ENCODE data around the gene CYP17A1. TPM values are rescaled to one million over a fixed set of nuclear protein-coding genes. Genes with fewer than 3 reads are reported as not detected.
A peak's percentile ranks its signal among the peaks of the same experiment; 100 is the strongest.

The CYP17A1 gene
- total RNA-seq, 1 donor from 2014 or later: not detected

DNA sequence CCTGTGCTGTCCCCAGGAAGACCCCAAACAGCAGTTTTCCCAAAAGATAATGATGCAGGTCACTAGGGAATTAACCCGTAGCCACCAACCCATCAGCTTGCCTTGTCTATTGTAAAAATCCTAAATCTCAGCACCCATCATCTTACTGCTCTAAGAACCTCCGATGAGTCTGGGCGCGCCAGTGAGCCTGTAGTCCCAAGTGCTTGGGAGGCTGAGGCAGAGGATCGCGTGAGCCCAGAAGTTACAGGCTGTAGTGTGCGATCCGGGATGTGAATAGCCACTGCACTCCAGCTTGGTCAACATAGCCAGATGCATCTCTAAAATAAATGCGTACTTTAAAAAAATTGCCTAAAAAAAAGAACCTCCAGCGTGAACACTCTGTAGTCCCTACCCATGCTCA is 33.0 kb upstream of the CYP17A1 start:
- TF ChIP-seq EZH2 (IDR thresholded peaks at IDR 0.05; ENCODE audit: insufficient read depth, low read length): no peak
- TF ChIP-seq, protein P1, sequence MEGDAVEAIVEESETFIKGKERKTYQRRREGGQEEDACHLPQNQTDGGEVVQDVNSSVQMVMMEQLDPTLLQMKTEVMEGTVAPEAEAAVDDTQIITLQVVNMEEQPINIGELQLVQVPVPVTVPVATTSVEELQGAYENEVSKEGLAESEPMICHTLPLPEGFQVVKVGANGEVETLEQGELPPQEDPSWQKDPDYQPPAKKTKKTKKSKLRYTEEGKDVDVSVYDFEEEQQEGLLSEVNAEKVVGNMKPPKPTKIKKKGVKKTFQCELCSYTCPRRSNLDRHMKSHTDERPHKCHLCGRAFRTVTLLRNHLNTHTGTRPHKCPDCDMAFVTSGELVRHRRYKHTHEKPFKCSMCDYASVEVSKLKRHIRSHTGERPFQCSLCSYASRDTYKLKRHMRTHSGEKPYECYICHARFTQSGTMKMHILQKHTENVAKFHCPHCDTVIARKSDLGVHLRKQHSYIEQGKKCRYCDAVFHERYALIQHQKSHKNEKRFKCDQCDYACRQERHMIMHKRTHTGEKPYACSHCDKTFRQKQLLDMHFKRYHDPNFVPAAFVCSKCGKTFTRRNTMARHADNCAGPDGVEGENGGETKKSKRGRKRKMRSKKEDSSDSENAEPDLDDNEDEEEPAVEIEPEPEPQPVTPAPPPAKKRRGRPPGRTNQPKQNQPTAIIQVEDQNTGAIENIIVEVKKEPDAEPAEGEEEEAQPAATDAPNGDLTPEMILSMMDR (IDR thresholded peaks at IDR 0.05; ENCODE audit: insufficient read depth, low read depth, low read length): no peak
- Histone ChIP-seq H3K27me3 (ENCODE audit: insufficient read depth, low read length) (no peaks in the 10 kb centered on the region), H2AFZ (ENCODE audit: low read depth, low read length) (no peak overlapping the region), H3K4me1 (ENCODE audit: insufficient read depth, low read length) (peaks cover 6% of the 10 kb centered on the region), H3K27ac (ENCODE audit: low read depth, low read length) (no peak overlapping the region), H3K4me3 (ENCODE audit: insufficient read depth, low read depth, low read length) (no peak overlapping the region), H4K20me1 (ENCODE audit: insufficient read depth, low read length) (no peaks in the 10 kb centered on the region), H3K4me2 (ENCODE audit: low read length) (peak overlapping the region; percentile 88), H3K79me2 (ENCODE audit: insufficient read depth, low read length) (no peaks in the 10 kb centered on the region), H3K9me3 (ENCODE audit: insufficient read depth, low read depth, low read length) (no peaks in the 10 kb centered on the region), H3K36me3 (ENCODE audit: insufficient read depth, low read length) (no peaks in the 10 kb centered on the region), H3K9ac (ENCODE audit: low read length) (no peak overlapping the region)
- Mint-ChIP-seq H3K4me3 (ENCODE audit: unreplicated experiment) (peak overlapping the region; percentile 82), H3K4me1 (ENCODE audit: low read depth, unreplicated experiment) (peaks cover 2% of the 10 kb centered on the region), H3K9me3 (ENCODE audit: unreplicated experiment) (no peaks in the 10 kb centered on the region), H3K27me3 (ENCODE audit: low read depth, unreplicated experiment) (peaks cover 12% of the 10 kb centered on the region), H3K27ac (ENCODE audit: unreplicated experiment) (no peak overlapping the region), H3K36me3 (ENCODE audit: low read depth, unreplicated experiment) (peaks cover 5% of the 10 kb centered on the region)
- DNase-seq (ENCODE audit: low read depth) (no peak), FAIRE-seq (no peak)

DNA sequence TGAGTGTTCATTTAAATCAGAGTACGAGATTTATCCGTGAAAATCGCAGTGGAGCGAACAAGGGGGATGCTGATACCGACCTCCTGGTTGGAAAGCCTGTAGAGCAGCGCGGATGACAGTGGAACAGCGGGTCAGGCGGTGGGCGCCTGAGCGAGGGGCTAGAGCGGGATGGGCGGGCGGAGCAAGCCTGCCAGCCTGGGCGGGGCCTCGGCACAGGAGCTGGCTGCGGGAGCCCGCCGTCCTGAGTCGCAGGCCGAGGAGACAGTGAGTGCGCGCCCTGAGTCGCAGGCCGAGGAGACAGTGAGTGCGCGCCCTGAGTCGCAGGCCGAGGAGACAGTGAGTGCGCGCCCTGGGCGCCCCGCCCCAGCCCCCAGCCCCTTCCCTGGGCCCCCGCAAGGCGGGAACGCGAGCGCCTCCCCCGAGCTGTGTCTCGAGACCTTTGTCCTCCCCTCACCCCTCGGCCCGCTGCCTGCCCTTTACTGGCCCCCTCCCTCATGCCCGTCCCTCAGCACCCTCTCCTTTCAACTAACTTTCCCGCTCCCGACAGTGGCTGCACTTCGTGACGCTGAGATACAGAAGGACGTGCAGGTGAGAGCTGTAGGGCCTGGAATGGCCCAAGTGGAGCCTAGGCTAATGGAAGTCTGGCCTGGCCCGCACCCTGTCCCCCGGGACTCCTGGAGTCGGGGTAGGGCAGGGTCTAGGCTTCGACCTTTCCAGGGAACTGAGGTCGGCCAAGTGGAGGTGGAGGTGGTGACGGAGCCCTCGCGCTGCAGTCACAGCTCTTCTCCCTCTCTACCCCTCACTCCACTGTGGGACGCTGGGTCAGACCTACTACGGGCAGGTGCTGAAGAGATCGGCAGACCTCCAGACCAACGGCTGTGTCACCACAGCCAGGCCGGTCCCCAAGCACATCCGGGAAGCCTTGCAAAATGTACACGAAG is 32.3 kb upstream of the CYP17A1 start, which contains the start of gene AS3MT:
Gene AS3MT, plus strand, starts transcription at position 213 of the 941 bp plus-strand sequence. Its CDS starts 123 bp downstream, at position 336.
- Mint-ChIP-seq H3K27me3 (ENCODE audit: low read depth, unreplicated experiment) (peaks cover 12% of the 10 kb centered on the region), H3K4me3 (ENCODE audit: unreplicated experiment) (peak within 1 kb of the TSS; percentile 82), H3K9me3 (ENCODE audit: unreplicated experiment) (no peaks in the 10 kb centered on the region), H3K4me1 (ENCODE audit: low read depth, unreplicated experiment) (peaks cover 2% of the 10 kb centered on the region), H3K27ac (ENCODE audit: unreplicated experiment) (peak within 1 kb of the TSS; percentile 83), H3K36me3 (ENCODE audit: low read depth, unreplicated experiment) (peaks cover 5% of the 10 kb centered on the region)
- FAIRE-seq (no peak), DNase-seq (ENCODE audit: low read depth) (no peak)
- Histone ChIP-seq H4K20me1 (ENCODE audit: insufficient read depth, low read length) (no peaks in the 10 kb centered on the region), H3K9ac (ENCODE audit: low read length) (peak within 1 kb of the TSS; percentile 62), H3K27me3 (ENCODE audit: insufficient read depth, low read length) (no peaks in the 10 kb centered on the region), H3K79me2 (ENCODE audit: insufficient read depth, low read length) (no peaks in the 10 kb centered on the region), H3K4me3 (ENCODE audit: insufficient read depth, low read depth, low read length) (peak within 1 kb of the TSS; percentile 54), H3K9me3 (ENCODE audit: insufficient read depth, low read depth, low read length) (no peaks in the 10 kb centered on the region), H3K4me1 (ENCODE audit: insufficient read depth, low read length) (peaks cover 6% of the 10 kb centered on the region), H3K27ac (ENCODE audit: low read depth, low read length) (no peak within 1 kb of the TSS), H3K36me3 (ENCODE audit: insufficient read depth, low read length) (no peaks in the 10 kb centered on the region), H2AFZ (ENCODE audit: low read depth, low read length) (peak within 1 kb of the TSS; percentile 76), H3K4me2 (ENCODE audit: low read length) (peak within 1 kb of the TSS; percentile 88)
- TF ChIP-seq EZH2 (IDR thresholded peaks at IDR 0.05; ENCODE audit: insufficient read depth, low read length): peak; percentile 52
- TF ChIP-seq, protein P1 (IDR thresholded peaks at IDR 0.05; ENCODE audit: insufficient read depth, low read depth, low read length): no peak
